Liver (tissue), 9 donors: Measurements from ENCODE around the gene RPL39L. TPM values are rescaled to one million over a fixed set of nuclear protein-coding genes. Genes with fewer than 3 reads are reported as not detected.

Source experiments
- DNase-seq: peaks from one replicate; pipeline ENCODE4 v3.0.0-alpha.2; 2017; ENCODE audit warnings: low spot score
- H3K27ac ChIP-seq, 2 donors: one replicate each; pipeline ENCODE4 v1.7.0; 2013; ENCODE audit warnings: inconsistent platforms in 2 of 2, low read length in 2 of 2, control low read depth in 1 of 2, low read depth in 1 of 2, mild to moderate bottlenecking in 1 of 2
- H3K27me3 ChIP-seq, 4 donors: one replicate each; pipeline versions ENCODE4 v1.6.1 to v1.7.0; 2013; ENCODE audit warnings: low read length in 3 of 4, inconsistent platforms in 1 of 4, mild to moderate bottlenecking in 1 of 4, moderate library complexity in 1 of 4; ENCODE audit not compliant: control insufficient read depth in 4 of 4, insufficient read depth in 4 of 4
- H3K36me3 ChIP-seq, 4 donors: one replicate each; pipeline versions ENCODE4 v1.6.1 to v1.7.0; 2013; ENCODE audit warnings: low read length in 3 of 4, mild to moderate bottlenecking in 3 of 4, low read depth in 1 of 4, moderate library complexity in 1 of 4; ENCODE audit not compliant: control insufficient read depth in 4 of 4, insufficient read depth in 3 of 4
- H3K4me1 ChIP-seq, 4 donors: one replicate each; pipeline versions ENCODE4 v1.6.1 to v1.7.0; 2013; ENCODE audit warnings: low read length in 3 of 4, mild to moderate bottlenecking in 3 of 4, moderate library complexity in 1 of 4; ENCODE audit not compliant: control insufficient read depth in 4 of 4, insufficient read depth in 4 of 4
- H3K4me3 ChIP-seq, 3 donors: one replicate each; pipeline versions ENCODE4 v1.6.1 to v1.7.0; 2013; ENCODE audit warnings: low read length in 3 of 3, control low read depth in 1 of 3, low read depth in 1 of 3, mild to moderate bottlenecking in 1 of 3
- H3K9ac ChIP-seq, 2 donors: one replicate each; pipeline ENCODE4 v1.7.0; 2013; ENCODE audit warnings: low read length in 2 of 2, mild to moderate bottlenecking in 2 of 2, moderate library complexity in 2 of 2, control low read depth in 1 of 2, low read depth in 1 of 2
- H3K9me3 ChIP-seq, 4 donors: one replicate each; pipeline versions ENCODE4 v1.6.1 to v1.7.0; 2013; ENCODE audit warnings: low read length in 3 of 4; ENCODE audit not compliant: control insufficient read depth in 4 of 4
- ATF3 ChIP-seq: IDR thresholded peaks from 2 replicates; pipeline ENCODE4 v1.6.1; 2016; ENCODE audit warnings: antibody characterized with exemption
- EGR1 ChIP-seq, 2 donors: IDR thresholded peaks; 2 replicates each; pipeline ENCODE4 v1.6.1; 2016 to 2018; ENCODE audit warnings: antibody characterized with exemption in 2 of 2, low read depth in 2 of 2
- FOXA1 ChIP-seq: IDR thresholded peaks from 2 replicates; pipeline ENCODE4 v1.6.1; 2016; ENCODE audit warnings: antibody characterized with exemption
- FOXA2 ChIP-seq: IDR thresholded peaks from 2 replicates; pipeline ENCODE4 v1.6.1; 2016; ENCODE audit warnings: antibody characterized with exemption
- GABPA ChIP-seq, 2 donors: IDR thresholded peaks in 1 of 2; conservative IDR thresholded peaks in 1 of 2; 2 replicates each; pipeline ENCODE4 v1.6.1; 2016; ENCODE audit warnings: antibody characterized with exemption in 2 of 2, mild to moderate bottlenecking in 1 of 2, moderate library complexity in 1 of 2
- HNF4A ChIP-seq, 2 donors: conservative IDR thresholded peaks; 2 replicates each; pipeline ENCODE4 v1.6.1; 2016; ENCODE audit warnings: antibody characterized with exemption in 2 of 2, mild to moderate bottlenecking in 2 of 2
- HNF4G ChIP-seq: IDR thresholded peaks from 2 replicates; pipeline ENCODE4 v1.6.1; 2016; ENCODE audit warnings: antibody characterized with exemption
- JUND ChIP-seq, 2 donors: IDR thresholded peaks; 2 replicates each; pipeline ENCODE4 v1.6.1; 2016; ENCODE audit warnings: antibody characterized with exemption in 2 of 2
- MAX ChIP-seq: IDR thresholded peaks from 2 replicates; pipeline ENCODE4 v1.6.1; 2016; ENCODE audit warnings: antibody characterized with exemption
- NR2F2 ChIP-seq: IDR thresholded peaks from 2 replicates; pipeline ENCODE4 v1.6.1; 2016; ENCODE audit warnings: antibody characterized with exemption
- RAD21 ChIP-seq, 2 donors: IDR thresholded peaks; 2 replicates each; pipeline ENCODE4 v1.6.1; 2016; ENCODE audit warnings: antibody characterized with exemption in 2 of 2, mild to moderate bottlenecking in 2 of 2
- REST ChIP-seq: IDR thresholded peaks from 2 replicates; pipeline ENCODE4 v1.6.1; 2016; ENCODE audit warnings: antibody characterized with exemption, mild to moderate bottlenecking
- RXRA ChIP-seq, 2 donors: IDR thresholded peaks; 2 replicates each; pipeline ENCODE4 v1.6.1; 2017 to 2018; ENCODE audit warnings: antibody characterized with exemption in 2 of 2, mild to moderate bottlenecking in 1 of 2
- TAF1 ChIP-seq: conservative IDR thresholded peaks from 2 replicates; pipeline ENCODE4 v1.6.1; 2016; ENCODE audit warnings: antibody characterized with exemption, mild to moderate bottlenecking
- WGBS: extraction: QIAGEN DNeasy Blood & Tissue Kit; methylation state at CpG from one replicate; pipeline ENCODE4 v1.1.7; 2013; 5-methylcytosine and 5-hydroxymethylcytosine counted together
- polyA plus RNA-seq, 2 donors: library from polyadenylated mRNA; stranded (reverse) in 1 of 2; unstranded in 1 of 2; fragments of 200-250 nt in 1 of 2; fragments of >200 nt in 1 of 2; fragmentation: Nextera tagmentation in 1 of 2; extraction: Ambion mirVana in 1 of 2; gene quantifications; one replicate each; pipeline versions ENCODE4 v1.2.1 to v1.2.3, GENCODE V29; 2013 to 2015
- total RNA-seq, 2 donors: library from RNA; depleted of rRNA; stranded (reverse); fragments of >200 nt; gene quantifications; one replicate each; pipeline ENCODE4 v1.2.3, GENCODE V29; 2014
- TF ChIP-seq, protein P1 (sequence below): fragments of 150-350 bp; IDR thresholded peaks from 2 replicates; pipeline ENCODE4 v1.5.1; 2017; ENCODE audit warnings: improper control_type of control experiment, low read depth, low read length; ENCODE audit not compliant: missing input control
- donor health status: healthy.
- donor health status: healthy.
- donor health status: healthy.
- donor health status: healthy.
- donor health status: healthy.

RPL39L gene
- total and polyA plus RNA-seq, 4 donors = 1.1 to 6.6 (median 4.2) TPM

DNA sequence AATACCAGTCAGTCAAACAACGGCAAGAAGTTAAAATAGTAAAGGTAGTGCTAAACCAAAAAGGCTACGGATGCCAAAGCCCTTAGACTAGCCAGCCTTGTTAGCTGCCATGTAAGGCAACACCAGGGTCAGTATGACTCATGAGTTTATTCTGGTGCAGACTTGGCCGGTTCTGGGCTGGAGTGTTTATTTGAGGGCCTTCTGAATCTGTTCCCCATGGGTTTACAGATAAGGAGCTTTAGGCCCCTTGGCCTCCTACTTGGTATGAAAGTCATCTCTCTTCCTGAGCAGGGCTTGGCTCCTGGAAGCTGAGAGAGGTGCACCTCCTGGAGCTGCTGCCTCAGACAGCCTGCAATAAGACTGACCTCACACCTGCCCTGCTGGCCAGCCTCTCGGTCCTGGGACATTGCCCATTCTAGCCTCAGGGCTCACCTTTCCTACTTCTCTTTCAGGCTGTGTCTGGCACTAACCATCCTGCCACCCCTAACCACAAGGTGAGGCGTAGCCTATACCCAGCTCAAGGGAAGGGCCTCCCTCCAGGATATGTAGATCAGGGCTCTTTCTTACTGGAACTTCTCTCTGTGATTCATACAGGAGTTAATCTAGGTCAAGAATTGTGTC is 47.6 kb upstream of the RPL39L start:
- no peak for DNase-seq
- WGBS = 80% methylated on average over 5 of the region's 5 CpGs
- no peaks in the 10 kb centered on the region for H3K9me3 ChIP-seq
- H3K36me3 ChIP-seq = no peaks in the 10 kb centered on the region
- H3K4me3 ChIP-seq = no peak overlapping the region
- no peak overlapping the region for H3K27ac ChIP-seq
- H3K27me3 ChIP-seq = no peaks in the 10 kb centered on the region
- H3K9ac ChIP-seq = no peak overlapping the region
- TF ChIP-seq TAF1 (no peak), JUND (IDR thresholded peaks at IDR 0.05) (peak; percentile 26 to 58)
- TF ChIP-seq, protein P1, sequence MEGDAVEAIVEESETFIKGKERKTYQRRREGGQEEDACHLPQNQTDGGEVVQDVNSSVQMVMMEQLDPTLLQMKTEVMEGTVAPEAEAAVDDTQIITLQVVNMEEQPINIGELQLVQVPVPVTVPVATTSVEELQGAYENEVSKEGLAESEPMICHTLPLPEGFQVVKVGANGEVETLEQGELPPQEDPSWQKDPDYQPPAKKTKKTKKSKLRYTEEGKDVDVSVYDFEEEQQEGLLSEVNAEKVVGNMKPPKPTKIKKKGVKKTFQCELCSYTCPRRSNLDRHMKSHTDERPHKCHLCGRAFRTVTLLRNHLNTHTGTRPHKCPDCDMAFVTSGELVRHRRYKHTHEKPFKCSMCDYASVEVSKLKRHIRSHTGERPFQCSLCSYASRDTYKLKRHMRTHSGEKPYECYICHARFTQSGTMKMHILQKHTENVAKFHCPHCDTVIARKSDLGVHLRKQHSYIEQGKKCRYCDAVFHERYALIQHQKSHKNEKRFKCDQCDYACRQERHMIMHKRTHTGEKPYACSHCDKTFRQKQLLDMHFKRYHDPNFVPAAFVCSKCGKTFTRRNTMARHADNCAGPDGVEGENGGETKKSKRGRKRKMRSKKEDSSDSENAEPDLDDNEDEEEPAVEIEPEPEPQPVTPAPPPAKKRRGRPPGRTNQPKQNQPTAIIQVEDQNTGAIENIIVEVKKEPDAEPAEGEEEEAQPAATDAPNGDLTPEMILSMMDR = no peak
- no peaks in the 10 kb centered on the region for H3K4me1 ChIP-seq

DNA sequence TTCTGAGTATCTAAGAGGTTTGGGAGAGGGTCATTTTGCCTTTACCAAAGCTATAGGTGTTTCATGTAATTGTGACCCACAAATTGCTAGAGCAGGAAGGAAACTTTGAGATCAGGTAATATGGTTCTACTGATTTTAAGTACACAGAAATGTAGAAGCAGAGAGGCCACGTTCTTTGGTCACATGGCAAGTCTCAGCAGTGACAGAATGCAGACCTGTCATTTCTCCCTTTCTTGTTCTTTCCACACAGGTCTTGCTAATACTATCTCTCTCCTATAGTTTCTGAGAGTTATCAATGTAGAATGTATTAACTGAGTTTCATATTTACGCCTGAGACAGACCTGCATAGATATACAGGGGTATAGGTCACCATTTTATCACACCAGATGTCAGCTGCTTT is 47.1 kb upstream of the RPL39L start:
- TF ChIP-seq GABPA (IDR thresholded peaks at IDR 0.05 in 1 of 2, conservative IDR thresholded peaks at IDR 0.05 in 1 of 2) (no peak), EGR1 (IDR thresholded peaks at IDR 0.05; ENCODE audit: low read depth in 2 of 2) (no peak), RAD21 (IDR thresholded peaks at IDR 0.05) (no peak), ATF3 (no peak), HNF4A (conservative IDR thresholded peaks at IDR 0.05) (no peak), FOXA2 (no peak), RXRA (IDR thresholded peaks at IDR 0.05) (no peak), HNF4G (no peak), NR2F2 (no peak), FOXA1 (no peak), JUND (IDR thresholded peaks at IDR 0.05) (no peak), MAX (no peak), TAF1 (no peak), REST (no peak)
- TF ChIP-seq, protein P1 = no peak
- 85% methylated on average over 2 of the region's 2 CpGs for WGBS

More for the DNA sequence above, 47.1 kb upstream of the RPL39L start:
- H3K9ac ChIP-seq = no peak overlapping the region
- DNase-seq = no peak
- no peaks in the 10 kb centered on the region for H3K36me3 ChIP-seq
- no peaks in the 10 kb centered on the region for H3K9me3 ChIP-seq
- H3K27ac ChIP-seq = no peak overlapping the region
- H3K27me3 ChIP-seq = no peaks in the 10 kb centered on the region
- no peak overlapping the region for H3K4me3 ChIP-seq
- H3K4me1 ChIP-seq = no peaks in the 10 kb centered on the region
